ENCODE results near the gene LCE1B.

- TF ChIP-seq POLR2A (IDR thresholded peaks at IDR 0.05; ENCODE audit: low read length), result no peak
- no peak for TF ChIP-seq GATA1 (IDR thresholded peaks at IDR 0.05; ENCODE audit: low read depth, low read length)
Observed at GRCh38 chr1:152859696-152860095, 47.9 kb downstream of the LCE1B start, which contains the start of gene LCE7A.
